ENCODE data around the gene RELT. TPM values are rescaled to one million over a fixed set of nuclear protein-coding genes. Genes with fewer than 3 reads are reported as not detected.

The RELT gene
- total RNA-seq, 2 experiments from 2014 or later = 21.5 to 30.8 TPM

Other genes starting within 250 kb of the RELT start
- gene FCHSD2, start 234.1 kb upstream of the RELT start, total RNA-seq (2014; rRNA removed; shearing (Covaris generic)) = 39.0 and 48.7 TPM in 2 replicates
- gene FCHSD2, start 234.1 kb upstream of the RELT start, total RNA-seq (2022) = 128 and 147 TPM in 2 replicates
- not detected in 2 replicates for gene P2RY2, start 158.1 kb upstream of the RELT start, total RNA-seq (2014; rRNA removed; shearing (Covaris generic))
- not detected in 2 replicates for gene P2RY2, start 158.1 kb upstream of the RELT start, total RNA-seq (2022)
- gene P2RY6, start 104.1 kb upstream of the RELT start, total RNA-seq (2014; rRNA removed; shearing (Covaris generic)) = not detected in 2 replicates
- gene P2RY6, start 104.1 kb upstream of the RELT start, total RNA-seq (2022) = not detected in 2 replicates
- gene ARHGEF17, start 68.1 kb upstream of the RELT start, total RNA-seq (2014; rRNA removed; shearing (Covaris generic)) = 0.19 and 0.21 TPM in 2 replicates
- 0.57 and 1.4 TPM in 2 replicates for gene ARHGEF17, start 68.1 kb upstream of the RELT start, total RNA-seq (2022)
- gene FAM168A, start 221.7 kb downstream of the RELT start, total RNA-seq (2014; rRNA removed; shearing (Covaris generic)) = 6.4 and 10.1 TPM in 2 replicates
- gene FAM168A, start 221.7 kb downstream of the RELT start, total RNA-seq (2022) = 23.7 and 23.9 TPM in 2 replicates